Measurements from ENCODE around the gene KIF5A.
"Not testable (repeated sequence)": the region's sequence is repeated elsewhere in the genome, so short reads cannot be mapped to it uniquely, and the experiment has no call there.

The KIF5A gene
- 1.7 to 4.2 (median 1.8) reads per million in 3 experiments for total RNA-seq

- peak; percentile 32 for DNase-seq
These were observed at the start of gene KIF5A for GRCh38 chr12:57549909-57550640. Gene KIF5A (plus strand): TSS chr12:57550044. CDS start chr12:57550272, 228 bp downstream.

DNA sequence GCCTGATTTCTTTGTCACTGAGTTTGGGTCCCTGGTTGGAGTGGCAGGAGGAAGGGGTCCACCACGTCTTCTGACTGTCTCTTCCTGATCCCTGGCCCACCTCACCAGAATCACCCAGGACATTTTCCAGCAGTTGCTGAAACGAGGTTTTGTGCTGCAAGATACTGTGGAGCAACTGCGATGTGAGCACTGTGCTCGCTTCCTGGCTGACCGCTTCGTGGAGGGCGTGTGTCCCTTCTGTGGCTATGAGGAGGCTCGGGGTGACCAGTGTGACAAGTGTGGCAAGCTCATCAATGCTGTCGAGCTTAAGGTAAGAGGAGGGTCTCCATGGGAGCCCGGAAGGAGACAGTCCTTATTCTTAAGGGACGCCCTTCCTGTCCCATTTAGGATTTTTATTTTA is 49.6 kb upstream of the KIF5A start:
- no peak for DNase-seq

DNA sequence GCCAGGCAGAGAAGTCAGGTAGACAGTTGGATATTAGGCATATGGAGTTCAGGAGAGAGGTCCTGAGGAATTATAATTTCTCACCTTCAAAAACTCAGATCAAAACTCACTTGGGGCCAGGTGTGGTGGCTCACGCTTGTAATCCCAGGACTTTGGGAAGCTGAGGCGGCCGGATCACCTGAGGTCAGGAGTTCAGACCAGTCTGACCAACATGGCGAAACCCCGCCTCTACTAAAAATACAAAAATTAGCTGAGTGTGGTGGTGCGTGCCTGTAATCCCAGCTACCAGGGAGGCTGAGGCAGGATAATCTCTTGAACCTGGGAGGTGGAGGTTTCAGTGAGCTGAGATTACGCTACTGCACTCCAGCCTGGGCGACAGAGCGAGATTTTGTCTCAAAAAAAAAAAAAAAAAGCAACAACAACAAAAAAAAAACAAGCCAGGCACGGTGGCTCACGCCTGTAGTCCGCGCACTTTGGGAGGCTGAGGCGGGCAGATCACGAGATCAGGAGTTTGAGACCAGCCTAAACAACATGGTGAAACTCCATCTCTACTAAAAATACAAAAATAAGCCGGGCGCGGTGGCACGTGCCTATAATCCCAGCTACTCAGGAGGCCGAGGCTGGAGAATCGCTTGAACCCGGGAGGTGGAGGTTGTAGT is 47.4 kb upstream of the KIF5A start:
- not testable (repeated sequence) for DNase-seq

- not testable (repeated sequence) for DNase-seq
These were observed 43.3 kb upstream of the KIF5A start for GRCh38 chr12:57506541-57506940.

GRCh38 chr12:57507796-57508195 is 42.0 kb upstream of the KIF5A start:
- DNase-seq: not testable (repeated sequence)

DNA sequence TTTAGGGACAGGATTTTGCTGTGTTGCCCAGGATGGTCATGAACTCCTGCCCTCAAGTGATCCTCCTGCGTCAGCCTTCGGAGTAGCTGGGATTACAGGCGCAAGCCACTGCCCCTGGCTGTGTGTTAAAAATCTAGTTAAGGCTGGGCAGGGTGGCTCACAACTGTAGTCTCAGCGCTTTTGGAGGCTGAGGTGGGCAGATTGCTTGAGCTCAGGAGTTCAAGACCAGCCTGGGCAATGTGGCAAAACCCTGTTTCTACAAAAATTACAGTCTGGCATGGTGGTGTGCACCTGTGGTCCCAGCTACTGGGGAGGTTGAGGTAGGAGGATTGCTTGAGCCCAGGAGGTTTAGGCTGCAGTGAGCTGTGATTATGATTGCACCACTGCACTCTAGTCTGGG is 38.7 kb upstream of the KIF5A start:
- no peak for DNase-seq

DNA sequence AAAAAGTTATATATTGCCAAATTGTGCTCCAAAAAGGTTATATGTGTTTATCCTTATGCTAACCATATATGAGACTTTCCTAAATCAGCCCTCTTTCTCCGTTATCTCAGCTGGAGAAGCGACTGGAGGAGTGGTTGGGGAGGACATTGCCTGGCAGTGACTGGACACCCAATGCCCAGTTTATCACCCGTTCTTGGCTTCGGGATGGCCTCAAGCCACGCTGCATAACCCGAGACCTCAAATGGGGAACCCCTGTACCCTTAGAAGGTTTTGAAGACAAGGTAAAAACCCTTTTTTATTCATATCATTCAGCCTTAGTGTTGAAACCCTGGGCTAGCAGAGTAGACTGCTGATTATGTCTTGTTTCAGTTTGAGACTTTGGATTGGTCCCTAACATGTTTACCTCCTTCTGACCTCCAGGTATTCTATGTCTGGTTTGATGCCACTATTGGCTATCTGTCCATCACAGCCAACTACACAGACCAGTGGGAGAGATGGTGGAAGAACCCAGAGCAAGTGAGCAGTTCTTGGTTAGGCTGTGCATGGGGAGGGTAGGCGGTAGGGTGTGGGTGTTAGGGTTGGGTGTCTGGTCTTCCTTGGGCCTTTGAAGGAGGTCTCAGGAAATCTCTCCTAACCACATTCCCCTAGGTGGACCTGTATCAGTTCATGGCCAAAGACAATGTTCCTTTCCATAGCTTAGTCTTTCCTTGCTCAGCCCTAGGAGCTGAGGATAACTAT is 38.1 kb upstream of the KIF5A start:
- DNase-seq: no peak

- DNase-seq: no peak
These were observed 37.2 kb upstream of the KIF5A start for GRCh38 chr12:57512665-57513064.

DNA sequence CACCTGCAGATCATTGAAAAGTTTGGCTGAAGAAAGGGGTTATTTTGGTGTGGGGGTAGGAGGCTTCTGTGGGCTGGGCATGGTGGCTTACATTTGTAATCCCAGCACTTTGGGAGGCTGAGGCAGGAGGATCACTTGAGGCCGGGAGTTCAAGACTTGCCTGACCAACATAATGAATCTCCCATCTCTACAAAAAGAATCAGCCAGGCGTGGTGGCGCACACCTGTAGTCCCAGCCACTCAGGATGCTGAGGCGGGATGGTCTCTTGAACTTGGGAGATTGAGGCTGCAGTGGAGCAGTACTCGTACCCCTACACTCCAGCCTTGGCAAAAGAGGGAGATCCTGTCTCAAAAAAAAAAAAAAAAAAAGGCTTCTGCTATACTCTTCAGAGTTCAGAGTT is 36.6 kb upstream of the KIF5A start:
- DNase-seq: no peak

- not testable (repeated sequence) for DNase-seq
These were observed 36.2 kb upstream of the KIF5A start for GRCh38 chr12:57513677-57514076.

DNA sequence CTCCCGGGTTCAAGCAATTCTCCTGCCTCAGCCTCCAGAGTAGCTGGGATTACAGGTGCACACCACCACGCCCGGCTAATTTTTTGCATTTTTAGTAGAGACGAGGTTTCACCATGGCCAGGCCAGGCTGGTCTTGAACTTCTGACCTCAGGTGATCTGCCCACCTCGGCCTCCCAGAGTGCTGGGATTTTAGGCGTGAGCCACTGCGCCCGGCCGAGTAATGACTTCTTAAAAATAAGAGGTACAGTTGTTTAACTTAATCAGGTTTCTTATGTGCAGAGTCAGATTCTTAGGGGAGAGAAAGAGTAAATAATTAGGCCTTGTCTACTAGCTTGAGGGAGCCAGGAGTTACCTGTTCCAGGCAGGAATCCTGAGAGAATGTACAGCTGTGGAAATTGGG is 35.6 kb upstream of the KIF5A start:
- not testable (repeated sequence) for DNase-seq

GRCh38 chr12:57514720-57515407 is 35.0 kb upstream of the KIF5A start:
- DNase-seq: no peak

DNA sequence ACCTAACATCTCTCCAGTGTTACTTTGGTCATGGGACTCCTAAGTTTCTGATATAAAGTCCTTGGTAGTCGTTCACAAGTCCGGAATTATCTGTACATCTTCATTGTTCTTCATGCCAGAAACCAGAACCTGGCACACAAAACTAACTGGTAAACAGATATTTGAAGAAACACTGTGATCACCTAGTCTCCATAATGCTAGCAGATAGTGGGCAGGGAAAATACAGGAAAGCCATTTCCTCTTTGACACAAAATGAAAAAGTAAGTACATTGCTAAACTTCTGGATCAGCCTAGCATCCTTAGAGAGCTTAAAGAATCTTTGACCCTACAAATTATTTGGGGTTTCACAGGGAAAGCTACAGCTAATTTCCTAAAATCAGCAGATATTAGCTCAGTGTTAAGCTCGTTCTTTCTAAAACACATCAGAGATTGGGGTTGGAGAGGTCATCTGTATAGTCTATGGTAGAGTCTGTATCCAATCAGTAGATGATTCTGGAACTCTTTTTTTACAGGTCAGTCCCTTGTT is 34.4 kb upstream of the KIF5A start:
- DNase-seq: no peak

- no peak for DNase-seq
These were observed 33.8 kb upstream of the KIF5A start for GRCh38 chr12:57515934-57516541.

DNA sequence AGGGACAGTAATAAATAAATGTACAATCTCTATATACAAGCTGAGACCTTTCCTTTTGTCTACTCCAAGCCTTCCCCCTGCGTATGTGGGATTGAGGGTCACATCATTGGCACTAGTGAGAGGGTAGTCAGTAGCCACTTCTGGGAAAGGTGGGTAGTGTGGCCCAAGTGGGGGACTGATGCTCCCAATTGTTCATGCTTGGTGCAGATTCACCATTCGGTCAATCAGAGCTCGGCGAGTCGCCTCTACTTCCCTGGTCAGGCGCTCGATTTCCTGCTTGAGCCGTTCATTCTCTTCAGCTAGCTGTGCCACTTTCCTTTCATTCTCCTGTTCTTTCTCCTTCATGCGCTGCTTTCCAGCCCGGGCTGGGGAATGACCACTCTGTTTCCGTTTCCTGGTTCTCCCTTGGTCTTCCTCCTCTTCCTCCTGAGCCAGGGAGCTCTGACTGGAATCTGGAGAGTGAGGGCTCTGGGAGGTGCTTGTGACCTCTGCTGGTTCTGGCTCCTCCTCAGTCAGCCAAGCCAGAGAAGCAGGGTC is 33.2 kb upstream of the KIF5A start:
- no peak for DNase-seq

- DNase-seq: no peak
These were observed 32.7 kb upstream of the KIF5A start for GRCh38 chr12:57517187-57517586.

DNA sequence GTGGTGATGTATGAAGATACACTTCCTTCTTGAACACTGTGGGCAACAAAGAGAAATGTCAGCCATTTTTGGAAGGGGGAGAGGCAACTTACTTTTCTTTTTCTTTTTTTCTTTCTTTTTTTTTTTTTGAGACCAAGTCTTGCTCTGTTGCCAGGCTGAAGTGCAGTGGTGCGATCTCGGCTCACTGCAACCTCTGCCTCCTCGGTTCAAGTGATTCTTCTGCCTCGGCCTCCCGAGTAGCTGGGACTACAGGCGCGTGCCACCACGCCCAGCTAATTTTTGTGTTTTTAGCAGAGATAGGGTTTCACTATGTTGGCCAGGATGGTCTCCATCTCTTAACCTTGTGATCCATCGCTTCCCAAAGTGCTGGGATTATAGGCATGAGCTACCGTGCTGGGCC is 32.1 kb upstream of the KIF5A start:
- not testable (repeated sequence) for DNase-seq

DNA sequence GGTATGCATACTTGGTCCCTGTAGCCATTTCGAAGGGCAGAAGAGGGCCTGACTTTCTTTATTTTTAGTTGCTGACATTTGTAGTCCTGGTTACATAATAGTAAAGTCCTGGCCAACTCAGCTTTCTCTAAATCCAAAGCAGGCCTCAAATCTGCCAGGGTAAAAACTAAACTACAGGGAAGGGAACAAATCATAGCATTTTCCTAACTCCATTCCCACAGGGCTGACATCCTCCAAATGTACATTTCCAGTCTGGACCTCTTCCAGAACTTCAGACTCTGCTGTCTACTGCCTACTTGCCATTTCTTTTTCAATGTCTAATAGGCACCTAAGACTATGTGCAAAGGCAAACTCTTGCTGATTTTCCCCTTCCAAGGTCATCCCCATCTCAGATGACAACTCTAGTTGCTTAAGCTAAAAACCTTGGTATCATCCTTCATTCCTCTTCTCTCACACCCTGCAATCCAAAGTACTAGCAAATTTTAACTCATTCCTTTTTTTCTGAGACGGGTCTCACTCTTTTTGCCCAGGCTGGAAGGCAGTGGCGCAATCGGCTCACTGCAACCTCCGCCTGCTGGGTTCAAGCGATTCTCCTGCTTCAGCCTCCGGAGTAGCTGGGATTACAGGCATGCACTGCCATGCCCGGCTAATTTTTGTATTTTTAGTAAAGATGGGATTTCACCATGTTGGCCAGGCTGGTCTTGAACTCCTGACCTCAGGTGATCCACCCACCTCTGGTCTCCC is 31.5 kb upstream of the KIF5A start:
- DNase-seq: no peak

- no peak for DNase-seq
These were observed 30.7 kb upstream of the KIF5A start for GRCh38 chr12:57518920-57519795.

GRCh38 chr12:57519796-57520052 is 30.1 kb upstream of the KIF5A start:
- peak; percentile 21 for DNase-seq

All from central memory CD4-positive, alpha-beta T cell (primary cell).